HG02759 (cell line): ENCODE results near the gene RBPMS2.

Source experiments
- ATAC-seq: cut with Tn5 transposase; IDR thresholded peaks from one replicate; pipeline ENCODE4 v1.9.1; 2021; ENCODE audit warnings: mild to moderate bottlenecking, moderate library complexity; ENCODE audit not compliant: unreplicated experiment

RBPMS2 gene

DNA sequence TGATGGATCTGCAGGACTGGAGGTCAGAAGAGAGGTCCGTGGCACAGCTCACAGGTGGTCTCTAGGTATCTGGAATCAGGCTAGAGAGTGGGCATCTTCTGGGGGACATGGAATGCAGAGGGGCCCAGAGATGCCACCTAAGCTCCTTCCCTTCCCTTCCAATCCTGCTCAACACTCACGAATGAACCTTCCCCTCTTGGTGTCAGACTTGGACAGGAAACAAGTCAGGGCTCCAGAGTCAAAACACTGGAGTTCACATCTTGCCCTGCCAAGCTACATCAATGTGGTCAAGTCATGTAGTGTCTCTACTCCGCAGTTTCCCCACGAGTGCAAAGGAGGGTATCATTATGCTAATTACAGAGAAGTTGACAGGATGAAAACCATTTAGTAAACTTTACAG, 16.0 kb upstream of the RBPMS2 start:
- no peak for ATAC-seq

- ATAC-seq, result no peak
These were observed 8.4 kb upstream of the RBPMS2 start for GRCh38 chr15:64783796-64784195.

GRCh38 chr15:64782751-64783150, 7.4 kb upstream of the RBPMS2 start:
- ATAC-seq, result no peak

DNA sequence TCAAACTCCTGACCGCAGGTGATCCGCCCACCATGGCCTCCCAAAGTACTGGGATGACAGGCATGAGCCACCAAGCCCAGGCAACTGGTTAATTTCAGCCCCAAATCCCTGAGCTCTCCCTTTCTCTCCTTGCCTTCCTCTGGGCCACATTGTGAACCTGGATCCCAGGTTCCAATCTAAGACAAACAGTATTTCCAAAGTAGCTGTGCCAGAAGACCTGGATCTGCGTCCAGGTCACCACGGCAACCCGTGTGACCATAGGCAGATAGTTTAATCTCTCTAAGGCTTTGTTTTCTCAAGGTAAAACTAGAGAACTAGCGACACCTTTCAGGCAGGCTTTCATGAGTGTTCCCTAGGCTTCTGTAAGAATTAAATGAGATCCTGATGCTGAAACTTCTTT, 5.9 kb upstream of the RBPMS2 start:
- ATAC-seq, result no peak

DNA sequence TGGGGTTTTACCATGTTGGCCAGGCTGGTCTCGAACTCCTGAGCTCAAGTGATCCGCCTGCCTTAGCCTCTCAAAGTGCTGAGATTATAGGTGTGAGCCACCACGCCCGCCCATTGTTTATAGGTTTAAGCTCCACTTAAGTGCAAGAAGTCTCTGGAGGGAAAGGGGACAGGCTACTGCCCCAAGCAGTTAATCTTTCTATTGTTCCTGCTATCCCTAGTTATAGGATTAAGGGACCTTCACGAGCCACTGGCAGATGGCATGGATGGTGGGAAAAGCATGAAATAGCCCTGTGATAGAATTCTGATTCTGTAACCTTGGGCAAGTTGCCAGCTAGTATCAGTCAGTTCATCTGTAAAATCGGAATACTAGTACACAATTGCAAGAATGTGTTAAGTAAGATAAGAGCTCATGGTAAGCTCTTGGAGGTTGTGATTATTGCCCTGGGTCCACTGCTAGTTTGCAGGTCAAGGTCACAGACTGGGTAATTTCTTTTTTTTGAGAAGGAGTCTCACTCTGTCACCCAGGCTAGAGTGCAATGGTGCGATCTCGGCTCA, 5.3 kb upstream of the RBPMS2 start:
- ATAC-seq, result no peak

GRCh38 chr15:64779630-64780029, 4.2 kb upstream of the RBPMS2 start:
- no peak for ATAC-seq

DNA sequence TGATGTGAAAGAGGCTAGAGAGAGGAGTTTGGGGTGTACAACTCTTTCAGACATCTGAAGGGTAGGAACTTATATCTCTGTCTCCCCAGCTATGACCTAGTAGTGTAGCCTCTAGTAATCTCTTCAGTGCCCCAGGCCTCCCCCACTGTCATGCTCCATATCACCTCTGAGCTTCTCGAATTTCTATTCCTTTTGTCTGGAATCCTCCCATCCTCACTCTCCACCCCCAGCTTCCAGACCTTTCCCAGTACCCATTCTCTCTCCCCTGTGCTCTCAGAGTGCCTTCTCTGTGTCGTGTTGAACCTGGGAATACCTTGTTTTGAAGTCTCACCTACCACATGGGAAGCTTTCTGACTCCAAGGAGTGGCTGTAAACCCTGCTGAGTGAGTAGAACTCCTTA, 3.6 kb upstream of the RBPMS2 start:
- no peak for ATAC-seq

DNA sequence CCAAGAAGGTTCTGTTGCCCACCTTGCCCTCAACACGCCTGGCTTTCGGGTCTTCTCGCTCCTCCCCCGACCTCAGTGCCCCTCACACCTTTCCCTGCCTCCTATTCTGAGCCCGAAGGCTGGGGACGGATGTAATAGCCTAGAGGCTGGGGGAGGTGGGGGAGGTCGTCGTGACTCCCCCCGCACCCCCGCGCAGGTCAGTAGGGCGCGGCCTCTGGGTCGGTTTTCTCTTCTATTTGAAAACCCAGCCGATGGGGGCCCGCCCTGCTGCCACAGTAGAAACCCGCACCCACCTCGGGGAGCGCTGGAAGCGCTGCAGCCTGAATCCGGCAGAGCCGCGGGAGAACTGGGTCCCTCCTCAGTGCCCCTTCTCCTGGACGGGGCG, 1.0 kb upstream of the RBPMS2 start:
- ATAC-seq, result no peak

DNA sequence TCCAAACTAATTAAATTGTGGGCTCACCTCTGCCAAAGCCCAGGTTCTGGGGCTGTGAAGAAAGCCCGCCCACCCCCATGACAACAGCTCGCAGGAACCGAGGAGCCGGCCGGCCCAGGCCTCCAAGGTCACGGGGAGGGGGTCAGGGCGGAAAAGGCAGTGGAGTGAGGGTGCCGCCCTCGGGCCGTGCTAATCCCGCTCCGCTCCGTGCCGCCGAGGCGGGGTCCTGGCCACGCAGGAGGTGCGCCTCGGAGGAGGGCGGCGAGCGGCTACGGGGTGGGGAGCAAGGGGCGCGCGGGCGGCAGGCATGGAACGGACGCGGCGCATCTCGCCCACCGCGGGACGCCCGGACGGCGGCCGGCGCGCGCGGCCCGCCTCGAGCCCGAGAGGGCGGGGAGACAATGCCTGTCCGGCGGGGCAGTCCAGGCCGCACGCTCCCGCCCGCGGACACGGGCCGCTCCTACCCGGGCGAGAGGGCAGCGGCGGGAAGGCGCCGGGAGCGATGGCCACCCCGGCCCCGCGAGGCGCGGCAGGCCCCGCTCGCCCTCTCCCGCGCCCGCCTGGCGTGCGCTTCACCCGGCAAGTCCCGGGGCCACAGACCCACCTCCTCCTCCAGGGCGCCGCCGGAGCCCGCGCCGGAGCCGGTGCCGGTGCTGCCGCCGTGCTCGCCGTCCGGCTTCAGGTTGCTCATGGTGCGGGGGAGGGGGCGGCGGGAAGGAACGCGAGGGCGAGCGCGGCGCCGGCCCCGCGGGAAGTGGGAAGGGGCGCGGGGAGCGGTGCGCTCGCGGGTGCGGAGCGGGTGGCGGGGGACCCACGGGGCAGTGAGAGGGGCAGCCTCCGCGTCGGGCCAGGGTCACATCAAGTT, 528 bp downstream of the RBPMS2 start:
- peak; percentile 32 for ATAC-seq

DNA sequence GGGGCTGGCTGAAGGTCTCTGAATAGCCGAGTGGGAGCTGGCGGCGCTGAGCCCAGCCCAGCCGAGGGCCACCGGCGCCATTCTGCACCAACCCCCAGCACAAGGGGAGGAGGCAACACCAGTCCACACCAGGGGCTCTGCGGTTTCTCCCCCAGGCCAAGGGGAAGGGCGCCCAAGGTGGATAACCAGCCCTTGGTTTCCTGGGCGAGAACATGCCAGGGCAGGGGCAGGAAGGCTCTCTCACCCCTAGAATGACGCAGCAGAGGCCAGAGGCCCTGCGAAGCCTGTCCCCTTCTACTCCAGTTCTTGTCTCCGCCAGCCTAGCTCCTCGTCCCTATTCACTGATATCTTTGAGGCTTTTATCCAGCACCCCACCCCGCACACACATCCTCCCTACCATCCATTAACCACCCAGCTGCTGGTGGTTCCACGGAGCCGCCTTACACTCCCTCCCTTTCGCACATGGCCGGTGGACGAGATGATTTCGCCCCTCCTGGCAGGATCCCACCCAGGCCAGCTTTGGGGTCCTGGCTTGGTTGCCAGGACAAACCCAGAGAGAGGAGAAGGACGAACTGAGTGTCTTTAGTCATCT, 1.3 kb downstream of the RBPMS2 start:
- no peak for ATAC-seq

DNA sequence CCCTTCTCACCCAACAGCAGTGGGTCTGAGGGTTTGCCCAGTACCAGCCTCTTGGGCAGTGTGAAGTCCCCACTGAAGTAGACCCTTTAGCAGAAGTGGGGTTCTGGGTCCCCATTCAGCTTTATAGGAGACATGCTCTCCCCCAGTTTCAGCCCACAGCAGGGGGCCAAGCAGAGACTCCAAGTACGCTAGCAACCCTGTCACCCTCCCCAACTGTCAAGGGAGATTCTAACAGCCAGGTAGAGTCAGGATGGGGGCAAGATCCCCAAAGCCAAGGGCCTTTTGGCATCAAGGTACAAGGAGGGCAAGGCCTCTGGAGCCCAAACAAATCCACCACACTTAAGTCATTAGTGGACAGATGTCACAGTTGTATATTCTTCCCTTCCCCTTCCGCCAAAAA, 1.8 kb downstream of the RBPMS2 start:
- no peak for ATAC-seq

DNA sequence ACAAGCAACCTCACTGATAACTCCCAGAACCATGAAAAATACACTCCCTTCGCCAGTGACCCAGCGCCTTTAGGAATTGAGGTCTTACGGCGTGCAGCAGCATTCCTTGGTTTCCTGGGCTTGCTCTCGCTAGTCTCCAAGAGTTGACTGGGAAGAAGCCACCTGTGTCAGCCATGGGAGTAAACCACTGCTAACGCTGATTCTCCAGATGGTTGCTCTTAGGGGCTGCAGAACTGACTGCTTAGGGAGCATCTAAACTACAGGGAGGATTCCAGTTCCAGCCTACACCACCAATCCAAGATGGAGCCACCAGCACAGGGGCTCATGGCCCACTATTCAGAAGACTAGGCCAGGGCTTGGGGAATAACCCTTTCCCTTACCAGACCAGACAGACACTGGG, 2.4 kb downstream of the RBPMS2 start:
- no peak for ATAC-seq

GRCh38 chr15:64772488-64772887, 2.9 kb downstream of the RBPMS2 start:
- no peak for ATAC-seq

- ATAC-seq, result no peak
These were observed 4.8 kb downstream of the RBPMS2 start for GRCh38 chr15:64770626-64771025.

DNA sequence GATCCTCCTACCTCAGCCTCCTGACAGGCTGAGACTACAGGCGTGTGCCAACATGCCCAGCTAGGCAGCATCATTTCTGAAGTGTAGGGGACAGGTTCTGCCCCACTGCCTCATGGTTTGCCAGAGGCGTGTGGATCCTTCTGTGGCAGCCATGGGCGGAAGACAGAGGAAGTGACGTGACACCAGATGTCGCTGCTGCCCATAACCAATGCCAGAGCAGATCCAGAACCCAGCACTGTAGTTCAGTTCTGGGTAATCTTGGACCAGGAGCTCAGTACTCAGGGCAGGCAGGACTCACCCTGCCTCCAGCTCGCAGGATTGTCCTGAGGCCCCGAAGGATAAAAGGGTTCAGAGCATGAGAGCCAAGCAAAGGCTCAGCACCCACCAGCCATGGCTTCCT, 8.2 kb downstream of the RBPMS2 start:
- ATAC-seq, result no peak

GRCh38 chr15:64766058-64766457, 9.3 kb downstream of the RBPMS2 start:
- ATAC-seq, result no peak

GRCh38 chr15:64763874-64764273, 11.5 kb downstream of the RBPMS2 start:
- ATAC-seq, result no peak

DNA sequence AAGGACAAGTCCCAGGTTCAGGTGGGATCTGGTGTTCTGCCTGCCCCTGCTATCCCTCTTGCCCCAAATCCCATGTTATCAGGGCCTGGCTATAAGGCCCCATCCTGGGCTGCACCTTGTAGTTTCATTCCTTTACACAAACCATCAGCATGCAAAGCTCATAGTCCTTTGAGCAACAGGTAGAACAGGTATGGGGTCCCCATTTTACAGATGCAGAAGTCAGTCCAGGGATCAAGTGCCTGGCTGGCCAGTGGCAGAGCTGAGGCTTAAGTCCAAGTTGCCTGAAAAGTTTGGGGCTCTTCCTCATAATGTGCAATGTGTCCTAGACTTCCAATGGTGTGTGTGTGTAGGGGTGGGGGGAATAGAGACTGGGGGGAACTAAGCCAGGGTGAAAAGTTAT, 11.9 kb downstream of the RBPMS2 start:
- no peak for ATAC-seq

DNA sequence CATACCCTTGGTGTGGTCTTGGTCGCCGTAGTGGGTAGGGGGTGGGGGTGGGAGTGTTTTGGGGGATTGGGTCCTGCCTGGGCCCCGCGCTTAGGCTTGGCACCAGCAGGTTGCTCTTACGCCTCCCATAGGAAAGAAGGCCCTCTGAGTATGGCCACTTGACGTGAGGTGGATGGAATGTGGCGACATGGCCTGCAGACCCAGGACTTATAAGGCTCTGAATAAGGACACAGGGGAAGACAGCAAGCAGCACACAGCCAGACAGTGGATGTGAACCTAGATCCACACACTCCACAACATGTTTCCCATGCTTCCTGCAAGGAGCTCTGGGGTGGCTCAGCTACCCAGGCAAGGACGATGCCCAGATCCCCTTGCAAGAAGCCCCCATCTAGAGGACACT, 12.4 kb downstream of the RBPMS2 start:
- ATAC-seq, result no peak

DNA sequence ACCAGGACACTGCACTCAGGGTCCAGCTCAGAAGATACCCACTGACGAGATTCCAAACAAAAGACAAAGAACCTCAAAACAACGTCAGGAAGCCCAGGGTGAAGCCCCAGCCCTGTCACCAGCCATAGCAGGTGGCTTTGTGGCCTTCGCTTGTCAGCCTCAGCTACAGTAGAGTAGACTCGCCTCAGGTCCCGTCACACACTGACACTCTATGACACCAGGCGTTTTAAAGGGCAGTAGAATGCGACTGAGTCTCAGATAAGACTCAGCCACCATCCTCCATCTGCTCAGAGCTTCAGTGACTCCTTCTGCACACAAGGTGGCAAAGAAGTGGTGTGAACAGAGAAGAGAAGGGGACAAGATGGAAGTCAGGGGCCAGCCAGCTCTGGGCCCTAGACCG, 12.8 kb downstream of the RBPMS2 start:
- ATAC-seq, result no peak

GRCh38 chr15:64761156-64761555, 14.2 kb downstream of the RBPMS2 start:
- ATAC-seq, result no peak

- no peak for ATAC-seq
These were observed 15.3 kb downstream of the RBPMS2 start for GRCh38 chr15:64760056-64760455.
